Ishikawa (cell line): ENCODE data around the gene APELA.

Experiments used
- CEBPB ChIP-seq: IDR thresholded peaks from 2 replicates; pipeline ENCODE4 v1.6.1; 2012
- CREB1 ChIP-seq: IDR thresholded peaks from 2 replicates; pipeline ENCODE4 v1.6.1; 2012; ENCODE audit warnings: low read depth
- EGR1 ChIP-seq: IDR thresholded peaks from 2 replicates; pipeline ENCODE4 v1.6.1; 2012
- EP300 ChIP-seq: IDR thresholded peaks from 2 replicates; pipeline ENCODE4 v1.6.1; 2012; ENCODE audit warnings: borderline replicate concordance
- FOXM1 ChIP-seq: IDR thresholded peaks from 2 replicates; pipeline ENCODE4 v1.6.1; 2012; ENCODE audit warnings: low read depth, borderline replicate concordance
- MAX ChIP-seq: IDR thresholded peaks from 2 replicates; pipeline ENCODE4 v1.6.1; 2012
- NFIC ChIP-seq: IDR thresholded peaks from 2 replicates; pipeline ENCODE4 v1.6.1; 2012
- RAD21 ChIP-seq: IDR thresholded peaks from 2 replicates; pipeline ENCODE4 v1.6.1; 2012; ENCODE audit warnings: low read depth
- REST ChIP-seq: IDR thresholded peaks from 2 replicates; pipeline ENCODE4 v1.6.1; 2012; ENCODE audit warnings: low read depth, mild to moderate bottlenecking
- TCF12 ChIP-seq: IDR thresholded peaks from 2 replicates; pipeline ENCODE4 v1.6.1; 2012; ENCODE audit warnings: low read depth
- TEAD4 ChIP-seq: IDR thresholded peaks from 2 replicates; pipeline ENCODE4 v1.6.1; 2012
- USF1 ChIP-seq: IDR thresholded peaks from 2 replicates; pipeline ENCODE4 v1.6.1; 2012
- YY1 ChIP-seq: IDR thresholded peaks from 2 replicates; pipeline ENCODE4 v1.6.1; 2012; ENCODE audit warnings: low read depth
- ZBTB7A ChIP-seq: IDR thresholded peaks from 2 replicates; pipeline ENCODE4 v1.6.1; 2012; ENCODE audit warnings: low read depth

The APELA gene, protein sequence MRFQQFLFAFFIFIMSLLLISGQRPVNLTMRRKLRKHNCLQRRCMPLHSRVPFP

DNA sequence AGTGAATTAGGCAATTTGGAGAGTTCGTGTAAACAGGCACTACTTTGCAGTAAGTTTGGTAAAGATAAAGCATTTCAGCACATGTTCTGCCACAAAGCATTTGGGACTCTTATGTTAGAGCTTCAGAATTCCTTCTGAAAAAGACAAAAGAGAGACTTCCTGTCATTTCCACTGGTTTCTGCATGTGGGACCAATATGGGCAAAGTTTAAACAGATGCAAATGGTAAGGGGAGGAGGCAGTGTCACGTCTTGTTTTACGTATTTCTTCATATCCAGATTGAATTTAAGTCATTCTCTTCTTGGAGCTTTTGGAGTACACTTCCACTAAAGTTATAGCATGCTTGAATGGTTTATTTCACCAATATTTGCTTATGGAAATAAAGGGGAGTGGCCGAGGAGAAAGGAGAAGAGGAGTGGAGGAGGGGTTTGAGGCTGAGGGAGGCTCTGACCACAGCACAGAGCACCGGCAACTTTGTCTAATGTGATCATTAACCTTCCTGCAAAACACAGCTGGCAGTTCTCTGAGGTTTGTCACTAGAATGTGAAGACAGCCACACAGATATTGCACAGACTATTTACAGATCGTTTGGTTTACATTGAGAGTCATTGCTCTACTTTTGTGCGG is at the start of gene APELA:
APELA (plus strand) TSS at position 479 of the 625 bp plus-strand sequence. CDS start 154 bp downstream, outside the sequence.
- TF ChIP-seq EP300 (no peak), USF1 (no peak), REST (no peak), EGR1 (no peak), ZBTB7A (no peak), FOXM1 (no peak), NFIC (no peak), TEAD4 (no peak), CEBPB (no peak), YY1 (no peak), MAX (no peak), RAD21 (no peak)

DNA sequence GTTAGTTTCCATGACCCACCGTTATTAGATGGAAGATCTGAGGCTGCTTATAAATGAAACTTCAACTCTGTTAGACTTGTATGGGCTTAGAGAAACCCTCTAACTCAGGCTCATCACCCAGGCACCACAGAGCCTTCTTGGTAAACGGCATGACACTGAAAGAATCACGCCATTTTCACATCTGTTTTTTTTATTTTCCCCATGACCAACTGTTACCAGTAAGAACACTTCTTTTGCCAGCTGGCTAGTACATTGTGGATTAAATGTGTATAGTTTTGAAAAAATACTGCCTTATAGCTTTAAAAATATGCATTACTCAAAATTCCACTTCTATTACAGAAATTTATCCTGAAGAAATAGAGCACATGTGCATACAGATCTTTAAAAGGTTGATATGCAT is 48.0 kb upstream of the APELA start:
- no peak for TF ChIP-seq EGR1
- TF ChIP-seq CEBPB, result no peak
- TF ChIP-seq REST, result no peak

DNA sequence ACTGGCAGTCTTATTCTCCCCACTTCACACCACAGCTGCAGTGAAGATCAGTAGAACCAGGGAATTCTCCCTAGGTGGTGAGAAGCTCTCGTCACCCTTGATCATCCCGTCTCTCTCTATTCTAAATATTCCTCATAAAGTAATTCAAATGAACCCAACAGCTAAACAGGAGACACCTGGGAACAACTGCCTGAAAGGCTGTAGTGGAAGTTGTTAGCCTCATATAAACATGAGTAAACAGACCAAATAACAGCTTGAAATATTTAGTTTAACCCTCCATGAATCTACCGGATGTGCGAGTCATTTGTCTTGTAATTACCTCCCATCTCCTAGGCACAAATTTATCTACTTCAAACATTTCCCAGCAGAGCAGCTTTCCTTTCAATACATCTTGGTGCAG is 30.4 kb upstream of the APELA start:
- TF ChIP-seq RAD21, result no peak
- no peak for TF ChIP-seq FOXM1
- TF ChIP-seq CREB1, result no peak
- no peak for TF ChIP-seq REST

GRCh38 chr4:164847016-164847415 is 30.0 kb upstream of the APELA start:
- TF ChIP-seq ZBTB7A (no peak), EP300 (no peak), USF1 (no peak), CREB1 (no peak), TCF12 (no peak), REST (no peak), EGR1 (no peak), CEBPB (no peak)
